GM21515 (cell line): ENCODE data around the gene PRKCE.

Experiments used
- ATAC-seq: cut with Tn5 transposase; IDR thresholded peaks from one replicate; pipeline ENCODE4 v1.9.1; 2021; ENCODE audit not compliant: unreplicated experiment

PRKCE gene

DNA sequence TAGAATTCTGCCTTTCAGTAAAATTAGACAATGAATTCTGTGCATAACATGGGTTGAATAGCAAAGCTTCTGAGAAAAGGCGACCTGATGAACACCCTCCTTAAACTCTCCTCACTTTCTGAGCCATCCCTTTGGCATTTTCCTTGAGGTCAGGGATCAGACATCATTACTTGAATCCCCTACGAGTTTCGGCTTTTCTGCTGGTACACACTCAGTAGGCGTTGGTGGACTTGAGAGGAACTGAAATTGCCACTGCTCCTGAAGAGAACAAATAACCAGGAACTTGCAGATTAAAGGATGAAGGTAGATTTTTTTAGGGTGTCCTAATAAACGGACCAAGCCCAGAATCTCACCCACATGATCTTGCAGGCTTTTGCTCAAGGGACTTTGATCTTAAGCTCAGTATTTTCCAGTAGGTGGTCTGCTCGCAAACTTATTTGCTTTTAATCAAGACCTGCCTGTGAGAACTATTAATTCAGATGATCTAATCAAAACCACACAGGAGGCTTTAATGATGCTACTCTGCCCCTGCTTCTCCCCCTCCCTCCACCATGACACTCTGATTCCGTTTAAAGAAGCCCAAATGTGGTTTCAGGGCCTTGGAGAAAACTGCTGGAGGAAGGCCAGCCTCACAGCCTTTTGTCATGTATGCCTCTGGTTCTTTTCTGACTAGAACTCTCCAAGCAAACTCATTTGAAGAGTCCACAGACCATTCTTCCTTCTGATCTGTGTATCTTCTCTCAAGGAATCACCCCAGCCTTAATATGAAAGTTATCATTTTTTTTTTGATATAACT, 124.9 kb downstream of the PRKCE start:
- no peak for ATAC-seq

DNA sequence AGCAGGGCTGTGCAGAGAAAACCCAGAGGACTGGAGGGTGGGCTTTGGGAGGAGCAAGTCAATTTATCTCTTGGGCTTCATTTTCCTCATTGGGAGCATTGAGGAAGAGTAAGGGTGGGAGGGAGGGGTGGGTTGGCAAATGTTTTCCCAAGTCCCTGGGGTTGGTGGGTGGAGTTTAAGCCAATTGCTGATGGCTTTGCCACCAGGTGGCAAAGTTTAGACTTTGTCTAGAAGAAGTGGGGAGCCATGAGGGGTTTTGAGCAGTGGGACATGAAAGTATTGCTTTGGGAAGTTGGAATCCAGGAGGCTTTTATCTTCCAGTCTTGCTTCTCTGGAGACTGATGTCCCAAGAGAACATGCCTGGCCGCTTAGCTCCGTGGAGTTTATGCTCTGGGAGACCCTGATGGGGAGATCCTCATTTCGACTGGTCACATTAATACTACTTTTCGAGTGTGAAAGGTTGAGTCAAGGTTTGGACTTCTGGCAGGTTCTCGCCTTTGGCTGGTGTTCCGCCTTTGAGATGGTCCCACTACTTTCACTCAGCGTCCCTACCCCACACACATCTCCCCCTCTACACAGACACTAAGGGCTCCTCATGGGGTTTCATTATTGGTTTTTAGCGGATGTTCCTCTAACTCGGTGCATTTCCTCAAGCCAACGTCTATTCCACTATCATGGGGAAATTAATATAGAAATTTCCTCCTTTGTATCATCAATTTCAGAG, 126.7 kb downstream of the PRKCE start:
- no peak for ATAC-seq

DNA sequence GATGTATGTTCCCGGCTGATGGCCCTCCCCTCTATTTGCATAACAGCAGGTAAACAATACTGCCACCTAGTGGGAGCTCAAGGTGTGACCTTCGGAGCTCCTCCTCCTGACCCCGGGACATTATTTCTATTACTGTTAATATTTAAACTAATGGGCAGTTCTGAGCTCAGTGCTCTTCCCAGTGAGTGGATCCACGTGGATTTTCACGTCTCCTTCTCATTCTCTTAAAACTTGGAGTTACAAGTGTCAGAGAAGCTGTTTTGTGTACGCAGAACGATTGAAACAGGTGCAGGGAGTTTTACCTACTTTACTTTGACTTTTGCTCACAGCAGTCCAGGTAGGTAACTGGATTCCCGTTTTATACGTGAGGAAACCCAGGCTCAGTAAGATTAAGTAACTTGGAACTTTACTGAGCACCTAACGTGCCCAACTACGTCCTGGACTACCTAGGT, 127.3 kb downstream of the PRKCE start:
- ATAC-seq = no peak

GRCh38 chr2:45780541-45781463, 129.3 kb downstream of the PRKCE start:
- no peak for ATAC-seq

DNA sequence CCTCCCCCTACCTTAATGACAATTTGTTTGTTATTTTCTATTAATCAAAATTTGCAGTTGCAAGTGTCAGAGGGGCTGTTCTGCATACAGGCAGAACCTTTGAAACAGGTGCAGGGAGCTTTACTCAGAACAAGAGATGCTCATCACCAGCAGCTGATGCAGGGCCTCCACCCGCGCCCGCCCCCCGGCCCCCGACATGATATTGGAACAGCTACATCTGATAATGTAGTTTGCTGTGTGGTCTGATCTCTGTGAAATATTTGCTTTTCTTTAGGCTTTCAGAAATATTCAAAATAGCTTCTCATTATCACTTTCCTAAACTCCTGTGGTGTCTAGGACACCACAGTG, 130.0 kb downstream of the PRKCE start:
- ATAC-seq = no peak

- no peak for ATAC-seq
Observed at GRCh38 chr2:45782436-45782835, 131.0 kb downstream of the PRKCE start.

GRCh38 chr2:45782986-45783385, 131.5 kb downstream of the PRKCE start:
- no peak for ATAC-seq

GRCh38 chr2:45786030-45786835, 134.8 kb downstream of the PRKCE start:
- ATAC-seq = no peak

DNA sequence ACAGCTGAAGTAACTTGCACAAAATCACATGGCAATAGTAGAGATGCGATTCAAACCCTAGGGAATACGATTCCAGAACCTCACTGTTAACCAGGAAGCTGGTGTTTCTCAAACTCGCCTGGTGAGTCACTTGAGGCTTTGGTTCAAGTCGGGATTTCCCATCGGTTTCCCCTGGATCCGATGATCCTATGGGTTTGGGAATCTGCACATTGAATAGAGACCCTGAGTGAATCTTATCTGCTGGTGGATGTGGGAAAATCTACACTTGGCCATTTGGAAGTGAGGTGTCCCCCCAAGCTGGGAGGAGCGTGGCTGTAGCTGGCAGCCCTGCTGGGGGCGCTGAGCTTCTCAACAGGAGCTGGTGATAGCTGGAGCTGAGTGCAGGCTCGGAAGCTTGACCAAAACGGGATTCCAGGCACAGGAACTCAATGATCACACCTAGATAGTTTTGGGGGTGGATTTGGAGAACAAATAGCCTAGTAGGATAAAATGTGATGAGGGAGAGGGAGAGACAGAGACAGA, 135.4 kb downstream of the PRKCE start:
- ATAC-seq = no peak

- ATAC-seq = no peak
Observed at GRCh38 chr2:45788401-45788800, 136.9 kb downstream of the PRKCE start.

DNA sequence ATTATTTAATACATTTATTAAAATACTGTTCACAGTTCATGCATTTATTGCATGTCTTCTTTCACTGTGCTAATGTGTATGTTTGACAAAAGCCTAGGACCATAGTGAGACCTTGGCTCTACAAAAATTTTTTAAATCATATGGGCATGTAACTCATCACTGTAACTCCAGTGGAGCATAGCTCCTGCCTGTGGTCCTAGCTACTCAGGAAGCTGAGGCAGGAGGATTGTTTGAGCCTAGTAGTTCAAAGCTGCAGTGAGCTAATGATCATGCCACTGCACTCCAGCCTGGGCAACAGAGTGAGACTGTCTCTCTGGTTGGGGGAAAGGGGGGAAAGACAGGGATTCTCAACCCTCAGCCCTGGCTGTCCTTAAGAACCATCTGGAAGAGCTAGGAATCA, 137.8 kb downstream of the PRKCE start:
- ATAC-seq = no peak

- ATAC-seq = no peak
Observed at GRCh38 chr2:45789961-45790723, 138.7 kb downstream of the PRKCE start.

DNA sequence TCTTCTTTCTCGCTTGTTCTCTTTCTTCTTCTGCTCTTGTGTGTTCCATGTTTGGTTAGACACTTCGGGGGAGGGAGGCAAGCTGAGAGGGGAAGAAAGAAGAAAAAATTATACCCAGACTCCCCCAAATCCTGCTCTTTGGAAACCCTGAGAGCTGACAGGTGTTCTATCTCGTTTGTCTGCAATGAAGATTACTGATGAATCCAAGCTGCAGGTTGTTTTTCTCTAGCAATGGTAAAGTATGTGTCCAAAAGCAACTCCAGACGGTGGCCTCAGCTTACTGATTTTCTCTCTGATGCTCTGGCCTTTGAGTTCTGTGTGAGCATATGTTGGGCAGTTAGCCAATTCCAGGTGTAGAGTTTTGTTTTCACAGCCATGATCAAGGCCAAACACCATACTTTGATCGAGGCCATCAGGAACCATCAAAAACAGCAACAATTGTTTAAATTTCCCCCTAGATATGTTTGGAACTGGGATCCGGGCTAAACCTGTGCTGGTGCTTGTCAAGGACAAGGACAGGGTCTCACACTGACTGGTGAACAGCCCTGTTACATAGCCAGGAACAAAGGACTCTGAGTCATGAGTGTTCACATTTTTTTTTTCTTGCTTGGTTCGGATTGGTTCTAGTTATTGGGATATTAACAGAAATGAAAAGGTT, 142.0 kb downstream of the PRKCE start:
- ATAC-seq = no peak

- no peak for ATAC-seq
Observed at GRCh38 chr2:45794134-45794617, 142.7 kb downstream of the PRKCE start.

DNA sequence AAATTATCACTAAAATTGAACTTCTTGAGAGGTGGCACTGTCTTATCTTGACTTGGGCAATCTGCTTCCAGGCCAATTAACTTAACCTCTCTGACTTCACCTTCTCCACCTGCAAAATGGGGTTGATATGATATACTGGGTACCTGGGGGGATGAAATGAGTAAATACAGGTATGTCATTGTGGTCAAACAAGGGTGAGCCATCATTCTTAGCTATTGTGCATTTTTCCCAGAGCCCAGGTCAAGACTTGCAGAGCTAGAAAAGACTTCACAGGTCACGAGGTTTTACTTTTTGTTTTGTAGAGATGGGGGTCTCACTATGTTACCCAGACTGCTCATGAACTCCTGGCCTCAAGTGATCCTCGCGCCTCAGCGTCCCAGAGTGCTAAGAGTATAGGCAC, 145.0 kb downstream of the PRKCE start:
- ATAC-seq = no peak

- no peak for ATAC-seq
Observed at GRCh38 chr2:45797451-45798230, 146.2 kb downstream of the PRKCE start.

- no peak for ATAC-seq
Observed at GRCh38 chr2:45799679-45800381, 148.4 kb downstream of the PRKCE start.
